ENCODE data around the gene MYADML2.
A peak's percentile ranks its signal among the peaks of the same experiment; 100 is the strongest.

Gene MYADML2

GRCh38 chr17:81913394-81914102, 33.5 kb downstream of the MYADML2 start:
- TF ChIP-seq CTCF (IDR thresholded peaks at IDR 0.05; ENCODE audit: control extremely low read depth, extremely low read depth, low read depth, missing control alignments), result no peak
- no peak for DNase-seq (ENCODE audit: extremely low spot score)
- POLR2A ChIA-PET, result interaction anchor here (1.3 kb wide), 1 partner anchor 11 kb away, joined by 3 read pairs; no protein-coding TSS in a partner anchor
- CTCF ChIA-PET, result interaction anchor here (0.9 to 2.3 kb wide), 5 partner anchors 10 to 117 kb away, joined by 3 to 7 read pairs (median 4); partner anchors contain the start of gene MAFG

- DNase-seq (ENCODE audit: extremely low spot score), result no peak
- no peak for TF ChIP-seq CTCF (IDR thresholded peaks at IDR 0.05; ENCODE audit: control extremely low read depth, extremely low read depth, low read depth, missing control alignments)
- ChIA-PET POLR2A (interaction anchor here (1.3 kb wide), 1 partner anchor 12 kb away, joined by 3 read pairs; no protein-coding TSS in a partner anchor), CTCF (interaction anchor here (0.9 to 2.3 kb wide), 5 partner anchors 11 to 118 kb away, joined by 3 to 7 read pairs (median 4); partner anchors contain the start of gene MAFG)
Observed at GRCh38 chr17:81912441-81913309, 34.4 kb downstream of the MYADML2 start.

GRCh38 chr17:81911969-81912368, 35.1 kb downstream of the MYADML2 start:
- ChIA-PET CTCF (interaction anchor here (2.3 kb wide), 1 partner anchor 14 kb away, joined by 5 read pairs; no protein-coding TSS in a partner anchor), POLR2A (no interaction called here)
- TF ChIP-seq CTCF (IDR thresholded peaks at IDR 0.05; ENCODE audit: control extremely low read depth, extremely low read depth, low read depth, missing control alignments), result no peak
- DNase-seq (ENCODE audit: extremely low spot score), result no peak

- no peak for TF ChIP-seq CTCF (IDR thresholded peaks at IDR 0.05; ENCODE audit: control extremely low read depth, extremely low read depth, low read depth, missing control alignments)
- ChIA-PET POLR2A (no interaction called here), CTCF (interaction anchor here (1.0 kb wide), 1 partner anchor 43 kb away, joined by 3 read pairs; no protein-coding TSS in a partner anchor)
- DNase-seq (ENCODE audit: extremely low spot score), result peak; percentile 100
Observed at GRCh38 chr17:81911277-81911961, 35.6 kb downstream of the MYADML2 start, which contains the start of gene PCYT2. Gene PCYT2 (minus strand): TSS chr17:81911399. CDS start chr17:81911355, 44 bp downstream.

GRCh38 chr17:81910840-81911276, 36.2 kb downstream of the MYADML2 start:
- DNase-seq (ENCODE audit: extremely low spot score), result no peak
- TF ChIP-seq CTCF (IDR thresholded peaks at IDR 0.05; ENCODE audit: control extremely low read depth, extremely low read depth, low read depth, missing control alignments), result no peak
- CTCF ChIA-PET, result interaction anchor here (1.0 kb wide), 1 partner anchor 43 kb away, joined by 3 read pairs; no protein-coding TSS in a partner anchor
- POLR2A ChIA-PET, result no interaction called here

All from GM10248 (cell line).